Keratinocyte (primary cell): ENCODE data around the gene CACFD1. TPM values are rescaled to one million over a fixed set of nuclear protein-coding genes. Genes with fewer than 3 reads are reported as not detected.

Experiments
- DNase-seq: peaks from one replicate; pipeline ENCODE4 v3.0.0-alpha.2; 2011; ENCODE audit warnings: low read depth, missing footprints, low spot score
- FAIRE-seq: peaks from 2 replicates; lab custom pipeline; 2011; peaks lifted over from hg19 to GRCh38; lab: Jason Lieb, UNC
- H2AFZ ChIP-seq: 2 replicates; pipeline ENCODE4 v1.6.0; 2012; ENCODE audit warnings: low read length, control low read depth, inconsistent platforms; ENCODE audit not compliant: control insufficient read depth
- H3K27ac ChIP-seq: 2 replicates; pipeline ENCODE4 v1.5.1; 2011; ENCODE audit warnings: low read length; ENCODE audit not compliant: control insufficient read depth, insufficient read depth
- H3K27me3 ChIP-seq: 3 replicates; pipeline ENCODE4 v1.6.0; 2011; ENCODE audit warnings: low read length; ENCODE audit not compliant: control insufficient read depth, insufficient read depth; ENCODE audit errors: extremely low read depth
- H3K36me3 ChIP-seq, 2 experiments: 2 replicates in 1 of 2; 3 replicates in 1 of 2; pipeline ENCODE4 v1.5.1; 2011; ENCODE audit warnings: low read length in 2 of 2, mild to moderate bottlenecking in 1 of 2; ENCODE audit not compliant: control insufficient read depth in 2 of 2, insufficient read depth in 2 of 2; ENCODE audit errors: extremely low read depth in 1 of 2
- H3K4me1 ChIP-seq: 3 replicates; pipeline ENCODE4 v1.5.1; 2011; ENCODE audit warnings: low read length; ENCODE audit not compliant: control insufficient read depth, insufficient read depth; ENCODE audit errors: extremely low read depth
- H3K4me2 ChIP-seq: 3 replicates; pipeline ENCODE4 v1.6.0; 2011; ENCODE audit warnings: low read depth, low read length; ENCODE audit not compliant: control insufficient read depth, insufficient read depth; ENCODE audit errors: extremely low read depth
- H3K4me3 ChIP-seq, 3 experiments: fragments of 200-600 bp in 1 of 3; sonication (generic) in 1 of 3; 2 replicates in 2 of 3; 3 replicates in 1 of 3; pipeline ENCODE4 v1.5.1; 2011 to 2016; ENCODE audit warnings: low read length in 3 of 3, mild to moderate bottlenecking in 3 of 3, control low read depth in 2 of 3, inconsistent platforms in 1 of 3, low read depth in 1 of 3, mixed read lengths in 1 of 3, mixed run types in 1 of 3, moderate library complexity in 1 of 3; ENCODE audit not compliant: control insufficient read depth in 2 of 3, insufficient read depth in 2 of 3; ENCODE audit errors: extremely low read depth in 1 of 3
- H3K79me2 ChIP-seq: 2 replicates; pipeline ENCODE4 v1.6.0; 2012; ENCODE audit warnings: low read length; ENCODE audit not compliant: control insufficient read depth, insufficient read depth
- H3K9ac ChIP-seq: 3 replicates; pipeline ENCODE4 v1.6.0; 2011; ENCODE audit warnings: low read length; ENCODE audit not compliant: control insufficient read depth, insufficient read depth; ENCODE audit errors: extremely low read depth
- H3K9me1 ChIP-seq: 3 replicates; pipeline ENCODE4 v1.6.0; 2011; ENCODE audit warnings: low read length; ENCODE audit not compliant: control insufficient read depth, insufficient read depth; ENCODE audit errors: extremely low read depth
- H3K9me3 ChIP-seq: 2 replicates; pipeline ENCODE4 v1.5.1; 2012; ENCODE audit warnings: low read depth, low read length; ENCODE audit not compliant: control insufficient read depth
- H4K20me1 ChIP-seq: 3 replicates; pipeline ENCODE4 v1.6.0; 2011; ENCODE audit warnings: low read length; ENCODE audit not compliant: control insufficient read depth, insufficient read depth; ENCODE audit errors: extremely low read depth
- CTCF ChIP-seq, 3 experiments: IDR thresholded peaks in 1 of 3; conservative IDR thresholded peaks in 1 of 3; optimal IDR thresholded peaks in 1 of 3; 2 replicates in 2 of 3; 3 replicates in 1 of 3; pipeline versions ENCODE3 to v1.5.1; 2011; ENCODE audit warnings: low read length in 3 of 3, mild to moderate bottlenecking in 3 of 3, moderate library complexity in 2 of 3, control low read depth in 1 of 3, inconsistent platforms in 1 of 3; ENCODE audit not compliant: insufficient read depth in 2 of 3; ENCODE audit errors: extremely low read depth in 1 of 3
- EZH2 ChIP-seq: IDR thresholded peaks from one replicate; pipeline ENCODE4 v1.6.1; 2012; ENCODE audit warnings: inconsistent platforms, mild to moderate bottlenecking, low read length, moderate library complexity
- dilution Hi-C: fragments of 300-500 bp; cut with MboI; formaldehyde crosslinking; loops from one replicate; pipeline ENCODE4 v1.7.0; 2020; ENCODE audit warnings: low sequenced_read_pairs; ENCODE audit not compliant: extremely low pct_ligation_motif_present
- polyA plus RNA-seq, 5 experiments: library from polyadenylated mRNA; depleted of rRNA in 3 of 5; stranded (reverse) in 3 of 5; stranded (forward) in 1 of 5; unstranded in 1 of 5; fragments of >200 nt; gene quantifications; 1 replicate in 1 of 5; 2 replicates in 3 of 5; 3 replicates in 1 of 5; pipeline versions ENCODE4 v1.2.1 to v1.2.3, GENCODE V29; 2011 to 2012; ENCODE audit warnings: missing spikeins in 2 of 5, low read depth in 1 of 5, low replicate concordance in 1 of 5

CACFD1 gene
- polyA plus RNA-seq, 1 donor (not counting 4 experiments of a cell fraction or from before 2014, with no cell fraction given): 3.4 TPM

GRCh38 chr9:133471551-133472276 is 11.9 kb downstream of the CACFD1 start:
- Histone ChIP-seq H4K20me1 (peaks cover 3% of the 10 kb centered on the region), H3K27me3 (no peaks in the 10 kb centered on the region), H2AFZ (no peak overlapping the region), H3K27ac (no peak overlapping the region), H3K4me3 (no peak overlapping the region), H3K9ac (no peak overlapping the region), H3K9me3 (no peaks in the 10 kb centered on the region), H3K4me2 (no peak overlapping the region), H3K9me1 (no peaks in the 10 kb centered on the region), H3K4me1 (no peaks in the 10 kb centered on the region), H3K36me3 (peaks cover 21 to 38% of the 10 kb centered on the region in 2 experiments), H3K79me2 (peaks cover 4% of the 10 kb centered on the region)
- DNase-seq (no peak), FAIRE-seq (no peak)
- dilution Hi-C loops: no loop called here
- TF ChIP-seq EZH2 (no peak), CTCF (optimal IDR thresholded peaks at IDR 0.05 in 1 of 3, IDR thresholded peaks at IDR 0.05 in 1 of 3, conservative IDR thresholded peaks at IDR 0.05 in 1 of 3; ENCODE audit: extremely low read depth in 1 of 3, insufficient read depth in 2 of 3, low read length in 3 of 3) (no peak)

- Histone ChIP-seq H3K9ac (no peak overlapping the region), H3K4me2 (no peak overlapping the region), H2AFZ (no peak overlapping the region), H3K4me1 (peaks cover under 1% of the 10 kb centered on the region), H4K20me1 (peaks cover 3% of the 10 kb centered on the region), H3K27me3 (no peaks in the 10 kb centered on the region), H3K9me3 (no peaks in the 10 kb centered on the region), H3K79me2 (peaks cover 9% of the 10 kb centered on the region), H3K4me3 (no peak overlapping the region), H3K36me3 (peaks cover 21 to 40% of the 10 kb centered on the region in 2 experiments), H3K9me1 (no peaks in the 10 kb centered on the region), H3K27ac (no peak overlapping the region)
- TF ChIP-seq EZH2 (no peak), CTCF (optimal IDR thresholded peaks at IDR 0.05 in 1 of 3, IDR thresholded peaks at IDR 0.05 in 1 of 3, conservative IDR thresholded peaks at IDR 0.05 in 1 of 3; ENCODE audit: extremely low read depth in 1 of 3, insufficient read depth in 2 of 3, low read length in 3 of 3) (no peak)
- dilution Hi-C loops: no loop called here
- FAIRE-seq (no peak), DNase-seq (no peak)
Measured at GRCh38 chr9:133472277-133472645, 12.5 kb downstream of the CACFD1 start.
